HUES6 (cell line): ENCODE data around the gene NEO1.

Experiments used
- H3K27ac ChIP-seq: 2 replicates; pipeline ENCODE4 v1.7.0; 2013; ENCODE audit warnings: low read depth, mild to moderate bottlenecking, low read length, inconsistent platforms
- H3K27me3 ChIP-seq: 2 replicates; pipeline ENCODE4 v1.6.1; 2013; ENCODE audit warnings: low read length; ENCODE audit not compliant: control insufficient read depth, insufficient read depth
- H3K36me3 ChIP-seq: 2 replicates; pipeline ENCODE4 v1.6.1; 2013; ENCODE audit warnings: low read length; ENCODE audit not compliant: control insufficient read depth, insufficient read depth
- H3K4me1 ChIP-seq: 2 replicates; pipeline ENCODE4 v1.6.1; 2013; ENCODE audit warnings: low read length; ENCODE audit not compliant: control insufficient read depth, insufficient read depth
- H3K4me3 ChIP-seq: 2 replicates; pipeline ENCODE4 v1.5.1; 2013; ENCODE audit warnings: low read depth, low read length
- H3K9ac ChIP-seq: one replicate; pipeline ENCODE4 v1.6.1; 2013; ENCODE audit warnings: mild to moderate bottlenecking, low read length
- H3K9me3 ChIP-seq: 2 replicates; pipeline ENCODE4 v1.6.1; 2013; ENCODE audit warnings: low read depth, low read length; ENCODE audit not compliant: control insufficient read depth, insufficient read depth

NEO1 gene

DNA sequence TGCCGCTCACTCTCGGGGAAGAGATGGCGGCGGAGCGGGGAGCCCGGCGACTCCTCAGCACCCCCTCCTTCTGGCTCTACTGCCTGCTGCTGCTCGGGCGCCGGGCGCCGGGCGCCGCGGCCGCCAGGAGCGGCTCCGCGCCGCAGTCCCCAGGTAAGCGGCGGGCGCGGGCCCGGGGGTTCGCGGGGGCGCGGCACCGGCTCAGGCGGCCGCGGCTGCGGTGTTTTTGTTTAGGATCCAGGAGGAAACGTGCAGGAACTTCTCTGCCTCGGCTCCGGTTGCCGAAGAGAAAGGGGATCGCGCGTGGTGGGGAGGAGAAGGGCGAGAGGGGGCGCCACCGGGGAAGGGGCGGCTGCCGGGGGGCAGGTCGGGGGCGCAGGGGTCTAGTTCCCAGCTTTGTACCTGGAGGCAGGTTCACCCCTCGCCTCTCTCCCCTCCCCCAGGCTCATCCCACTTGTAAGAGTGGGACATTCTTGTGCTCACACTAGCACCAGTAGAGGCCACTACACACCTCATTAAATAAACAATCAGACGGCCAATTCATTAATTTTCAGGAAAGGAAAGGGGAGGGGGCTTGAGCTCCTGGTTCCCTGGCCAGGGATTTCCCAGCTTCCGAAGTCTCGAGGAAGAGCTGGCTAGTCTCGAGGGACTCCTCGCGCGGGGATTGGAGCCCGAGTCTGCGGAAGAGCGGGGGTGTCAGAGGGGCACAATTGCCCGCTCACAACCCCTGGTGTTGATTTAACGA, 562 bp downstream of the NEO1 start:
- no peak overlapping the region; the same call in 1 of the 2 replicates for H3K27ac ChIP-seq

GRCh38 chr15:73053398-73053723, 1.1 kb downstream of the NEO1 start:
- Histone ChIP-seq H3K4me1 (peaks cover 16% of the 10 kb centered on the region; the same call in 1 of the 2 replicates), H3K9ac (peak overlapping the region; percentile 84), H3K27ac (no peak overlapping the region), H3K9me3 (no peaks in the 10 kb centered on the region), H3K4me3 (peak overlapping the region; percentile 95), H3K36me3 (no peaks in the 10 kb centered on the region), H3K27me3 (no peaks in the 10 kb centered on the region)

More for the DNA sequence above, 562 bp downstream of the NEO1 start:
- H3K4me1 ChIP-seq: peaks cover 16% of the 10 kb centered on the region; the same call in 1 of the 2 replicates
- H3K9ac ChIP-seq: peak overlapping the region; percentile 84
- peak overlapping the region; percentile 95 for H3K4me3 ChIP-seq
- no peaks in the 10 kb centered on the region for H3K36me3 ChIP-seq
- H3K27me3 ChIP-seq: no peaks in the 10 kb centered on the region
- no peaks in the 10 kb centered on the region for H3K9me3 ChIP-seq

DNA sequence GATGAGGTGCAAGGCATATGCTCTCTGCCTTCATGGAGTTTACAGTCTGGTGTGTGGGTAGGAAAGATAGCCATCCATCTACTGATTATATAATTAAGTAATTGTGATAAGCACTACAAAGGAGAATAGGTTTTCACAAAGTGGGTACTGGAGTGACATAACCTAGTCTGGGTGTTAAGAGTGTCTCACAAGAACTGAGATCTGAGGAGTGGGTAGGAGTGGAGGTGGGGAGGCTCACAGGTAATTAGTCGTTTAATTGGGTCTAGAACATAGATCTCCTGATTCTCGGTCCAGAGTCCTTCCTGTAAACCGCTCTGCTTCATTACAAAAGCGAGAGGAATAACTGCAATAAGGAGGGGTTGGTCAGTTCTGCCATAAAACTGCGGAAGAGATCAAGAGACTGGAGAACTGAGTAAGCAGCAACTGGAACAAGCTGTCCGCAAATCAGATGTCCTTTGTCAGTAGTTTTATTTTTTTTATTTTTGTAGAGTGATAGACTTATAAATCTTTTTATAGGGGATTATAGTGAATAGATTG, 2.2 kb downstream of the NEO1 start:
- Histone ChIP-seq H3K27ac (no peak overlapping the region), H3K4me3 (peak overlapping the region; percentile 95; the same call in 1 of the 2 replicates), H3K4me1 (peaks cover 10% of the 10 kb centered on the region; the same call in 1 of the 2 replicates), H3K9me3 (no peaks in the 10 kb centered on the region), H3K27me3 (no peaks in the 10 kb centered on the region), H3K36me3 (no peaks in the 10 kb centered on the region), H3K9ac (no peak overlapping the region)

DNA sequence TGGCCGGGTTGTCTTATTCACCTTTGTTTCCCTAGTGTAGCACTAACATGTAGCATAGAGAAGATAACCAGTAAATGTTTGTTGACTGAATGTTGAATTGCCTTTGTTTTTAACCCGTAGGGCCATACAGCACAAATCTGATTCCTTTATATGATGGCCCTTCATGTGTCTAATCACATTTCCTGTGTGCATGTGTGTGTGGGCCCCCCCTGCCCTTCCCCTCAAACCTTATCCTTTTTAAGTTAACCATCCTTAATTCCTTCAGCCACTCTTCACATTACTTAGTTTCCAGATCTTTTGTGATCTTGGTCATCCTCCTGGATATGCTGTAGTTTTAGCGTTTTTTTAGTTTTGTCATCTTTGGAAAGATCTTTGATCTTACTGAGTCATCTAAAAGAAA, 4.2 kb downstream of the NEO1 start:
- Histone ChIP-seq H3K27ac (no peak overlapping the region), H3K36me3 (no peaks in the 10 kb centered on the region), H3K27me3 (no peaks in the 10 kb centered on the region), H3K4me1 (peaks cover 6% of the 10 kb centered on the region; the same call in 1 of the 2 replicates), H3K9ac (no peak overlapping the region), H3K9me3 (no peaks in the 10 kb centered on the region), H3K4me3 (no peak overlapping the region)

DNA sequence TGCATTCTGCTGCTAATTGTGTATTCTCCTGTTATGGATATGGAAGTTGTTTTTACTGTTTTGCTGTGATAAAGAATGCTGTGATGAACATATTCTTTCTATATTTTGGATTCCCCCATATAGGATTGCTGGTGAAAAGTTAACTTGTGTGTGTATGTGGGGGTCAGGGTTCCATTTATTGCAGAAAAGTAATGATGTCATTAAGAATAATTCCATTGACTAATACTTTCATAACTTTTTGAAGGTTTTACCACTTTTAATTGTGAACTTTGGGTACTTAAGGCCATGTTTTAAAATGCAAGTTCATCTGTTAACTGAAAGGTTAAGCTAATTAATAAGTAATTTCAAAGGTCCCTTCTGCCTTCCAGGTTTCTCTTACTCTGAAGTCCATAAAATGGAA, 6.2 kb downstream of the NEO1 start:
- Histone ChIP-seq H3K4me1 (peaks cover 5% of the 10 kb centered on the region; the same call in 1 of the 2 replicates), H3K27me3 (no peaks in the 10 kb centered on the region), H3K27ac (no peak overlapping the region), H3K36me3 (no peaks in the 10 kb centered on the region), H3K4me3 (no peak overlapping the region), H3K9me3 (no peaks in the 10 kb centered on the region), H3K9ac (no peak overlapping the region)

DNA sequence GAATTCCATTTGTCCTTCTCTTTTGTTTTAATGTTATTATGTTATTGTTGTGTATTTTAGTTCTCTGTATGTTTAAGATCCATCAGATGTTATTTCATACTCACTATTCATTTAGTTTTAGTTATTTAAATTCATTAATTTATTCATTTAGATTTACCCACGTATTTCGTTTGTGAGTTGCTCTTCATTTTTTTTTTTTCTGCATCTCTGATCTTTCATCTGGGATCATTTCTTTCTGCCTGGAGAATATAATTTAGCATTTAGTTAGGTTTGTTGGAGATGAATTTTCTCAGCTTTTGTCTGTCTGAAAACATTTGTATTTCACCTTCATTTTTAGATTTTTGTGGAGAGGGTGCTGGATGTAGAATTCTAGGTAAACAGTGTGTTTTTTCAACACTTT, 12.9 kb downstream of the NEO1 start:
- no peak overlapping the region for H3K9ac ChIP-seq
- no peaks in the 10 kb centered on the region for H3K36me3 ChIP-seq
- no peaks in the 10 kb centered on the region for H3K9me3 ChIP-seq
- H3K4me1 ChIP-seq: no peaks in the 10 kb centered on the region
- H3K4me3 ChIP-seq: no peak overlapping the region
- H3K27ac ChIP-seq: no peak overlapping the region
- H3K27me3 ChIP-seq: no peaks in the 10 kb centered on the region

DNA sequence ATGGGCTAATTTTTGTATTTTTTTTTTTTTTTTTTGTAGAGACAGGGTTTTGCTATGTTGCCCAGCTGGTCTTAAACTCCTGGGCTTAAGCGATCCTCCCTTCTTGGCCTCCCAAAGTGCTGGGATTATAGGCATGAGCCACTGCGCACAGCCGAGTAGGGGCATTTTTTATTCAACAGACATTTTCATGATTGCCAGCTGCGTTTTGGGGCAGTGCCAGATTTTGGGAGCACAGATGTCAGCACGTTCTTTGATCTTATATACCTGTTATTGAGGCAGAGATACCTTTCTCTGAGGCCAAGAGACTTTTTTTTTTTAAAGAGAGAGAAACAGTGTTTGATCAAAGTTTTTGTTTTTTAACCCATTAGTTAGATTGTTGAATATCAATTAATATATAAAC, 16.8 kb downstream of the NEO1 start:
- H3K36me3 ChIP-seq: no peaks in the 10 kb centered on the region
- 0 out of 2 replicates have a peak, but pooled peaks cover 4% of the 10 kb centered on the region for H3K4me1 ChIP-seq
- H3K9ac ChIP-seq: no peak overlapping the region
- no peaks in the 10 kb centered on the region for H3K9me3 ChIP-seq
- no peak overlapping the region for H3K27ac ChIP-seq
- no peak overlapping the region for H3K4me3 ChIP-seq
- no peaks in the 10 kb centered on the region for H3K27me3 ChIP-seq

GRCh38 chr15:73072894-73073293, 20.6 kb downstream of the NEO1 start:
- Histone ChIP-seq H3K27ac (no peak overlapping the region), H3K4me3 (no peak overlapping the region), H3K4me1 (0 out of 2 replicates have a peak, but pooled peaks cover 5% of the 10 kb centered on the region), H3K9me3 (no peaks in the 10 kb centered on the region), H3K9ac (no peak overlapping the region), H3K27me3 (no peaks in the 10 kb centered on the region), H3K36me3 (no peaks in the 10 kb centered on the region)

GRCh38 chr15:73074241-73074640, 22.0 kb downstream of the NEO1 start:
- no peak overlapping the region for H3K4me3 ChIP-seq
- no peak overlapping the region for H3K9ac ChIP-seq
- peaks cover 8% of the 10 kb centered on the region; the same call in 1 of the 2 replicates for H3K4me1 ChIP-seq
- H3K36me3 ChIP-seq: no peaks in the 10 kb centered on the region
- H3K27me3 ChIP-seq: no peaks in the 10 kb centered on the region
- no peaks in the 10 kb centered on the region for H3K9me3 ChIP-seq
- no peak overlapping the region for H3K27ac ChIP-seq

DNA sequence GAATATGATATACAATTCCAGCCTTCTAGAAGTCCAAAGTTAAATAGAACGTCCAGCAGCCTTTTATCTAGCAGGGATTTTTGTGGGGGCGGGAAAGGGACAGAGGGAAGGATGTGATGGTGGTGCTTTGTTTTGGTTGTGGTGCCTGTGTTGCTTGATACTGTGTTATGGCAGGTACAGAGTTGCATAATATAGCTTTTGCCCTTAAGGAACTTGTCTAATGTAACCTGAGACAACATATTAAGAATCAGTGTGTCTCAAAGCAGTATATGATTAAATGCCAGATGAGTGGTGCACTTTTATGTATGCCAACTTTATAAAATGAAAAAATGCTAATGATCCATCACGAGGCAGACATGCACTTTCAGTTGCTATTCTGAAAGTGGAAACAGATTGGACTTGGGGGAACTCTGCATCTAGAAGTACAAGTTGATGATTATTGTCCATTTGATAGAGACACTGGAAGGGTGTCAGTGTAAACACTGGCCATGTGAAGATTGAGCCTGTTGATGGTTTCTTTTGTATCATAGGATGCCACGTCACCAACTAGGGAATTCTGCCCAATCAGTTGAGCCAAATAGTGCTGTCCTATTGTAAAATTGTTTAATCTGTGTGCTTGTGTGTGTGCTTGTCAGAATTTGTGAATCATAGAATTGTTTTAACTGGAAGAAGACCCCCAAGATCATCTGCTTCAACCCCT, 23.0 kb downstream of the NEO1 start:
- no peaks in the 10 kb centered on the region for H3K27me3 ChIP-seq
- H3K9ac ChIP-seq: no peak overlapping the region
- peaks cover 8% of the 10 kb centered on the region; the same call in 1 of the 2 replicates for H3K4me1 ChIP-seq
- H3K4me3 ChIP-seq: no peak overlapping the region
- H3K36me3 ChIP-seq: no peaks in the 10 kb centered on the region
- H3K27ac ChIP-seq: no peak overlapping the region
- no peaks in the 10 kb centered on the region for H3K9me3 ChIP-seq

- H3K27me3 ChIP-seq: no peaks in the 10 kb centered on the region
- H3K27ac ChIP-seq: no peak overlapping the region
- no peaks in the 10 kb centered on the region for H3K9me3 ChIP-seq
- peaks cover 5% of the 10 kb centered on the region; the same call in 1 of the 2 replicates for H3K4me1 ChIP-seq
- H3K9ac ChIP-seq: no peak overlapping the region
- no peaks in the 10 kb centered on the region for H3K36me3 ChIP-seq
- no peak overlapping the region for H3K4me3 ChIP-seq
Observed at GRCh38 chr15:73078291-73078690, 26.0 kb downstream of the NEO1 start.
